Measurements from ENCODE around the gene CYP2W1.

The CYP2W1 gene

GRCh38 chr7:945556-946255, 37.3 kb upstream of the CYP2W1 start:
- Histone ChIP-seq H2AK5ac (ENCODE audit: low read length) (peak overlapping the region; percentile 85), H3K18ac (ENCODE audit: low read length) (peak overlapping the region; percentile 36), H2AFZ (ENCODE audit: insufficient read depth, low read length, poor library complexity) (peak overlapping the region; percentile 14), H4K8ac (ENCODE audit: low read depth, low read length) (peak overlapping the region; percentile 49), H3K4ac (ENCODE audit: low read depth, low read length) (no peak overlapping the region), H3K27me3 (ENCODE audit: insufficient read depth, low read length) (no peaks in the 10 kb centered on the region), H3K4me1 (ENCODE audit: control insufficient read depth in 1 of 2, insufficient read depth in 2 of 2, low read length in 2 of 2) (peaks cover 13% of the 10 kb centered on the region in 2 experiments), H3K9me3 (ENCODE audit: insufficient read depth, low read depth, low read length) (peaks cover 3% of the 10 kb centered on the region), H3K23ac (ENCODE audit: low read length) (no peak overlapping the region), H3K4me3 (ENCODE audit: low read depth, low read length) (no peak overlapping the region), H3K14ac (ENCODE audit: low read length) (peak overlapping the region; percentile 64), H4K91ac (ENCODE audit: low read depth, low read length) (peak overlapping the region; percentile 81), H2BK5ac (ENCODE audit: low read depth, low read length, poor library complexity) (no peak overlapping the region), H4K12ac (ENCODE audit: low read depth, low read length) (no peak overlapping the region), H3K9ac (ENCODE audit: low read length) (peak overlapping the region; percentile 5), H3K36me3 (ENCODE audit: control insufficient read depth in 1 of 2, insufficient read depth in 2 of 2, low read length in 2 of 2) (no peaks in the 10 kb centered on the region), H3K79me2 (ENCODE audit: control insufficient read depth, insufficient read depth, low read length, poor library complexity) (peaks cover 3% of the 10 kb centered on the region), H3K79me1 (ENCODE audit: low read length) (peaks cover 11% of the 10 kb centered on the region), H3K4me2 (ENCODE audit: low read length) (peak overlapping the region; percentile 17), H3K27ac (ENCODE audit: low read depth, low read length) (no peak overlapping the region), H2BK120ac (ENCODE audit: insufficient read depth, low read length, poor library complexity) (peak overlapping the region; percentile 56), H2BK12ac (ENCODE audit: low read length) (peak overlapping the region; percentile 77)
- peak; percentile 83 to 85 for DNase-seq
- WGBS (ENCODE audit: extremely low coverage, insufficient coverage, insufficient read length): no CpG with 5 or more reads among the region's 30 CpGs

DNA sequence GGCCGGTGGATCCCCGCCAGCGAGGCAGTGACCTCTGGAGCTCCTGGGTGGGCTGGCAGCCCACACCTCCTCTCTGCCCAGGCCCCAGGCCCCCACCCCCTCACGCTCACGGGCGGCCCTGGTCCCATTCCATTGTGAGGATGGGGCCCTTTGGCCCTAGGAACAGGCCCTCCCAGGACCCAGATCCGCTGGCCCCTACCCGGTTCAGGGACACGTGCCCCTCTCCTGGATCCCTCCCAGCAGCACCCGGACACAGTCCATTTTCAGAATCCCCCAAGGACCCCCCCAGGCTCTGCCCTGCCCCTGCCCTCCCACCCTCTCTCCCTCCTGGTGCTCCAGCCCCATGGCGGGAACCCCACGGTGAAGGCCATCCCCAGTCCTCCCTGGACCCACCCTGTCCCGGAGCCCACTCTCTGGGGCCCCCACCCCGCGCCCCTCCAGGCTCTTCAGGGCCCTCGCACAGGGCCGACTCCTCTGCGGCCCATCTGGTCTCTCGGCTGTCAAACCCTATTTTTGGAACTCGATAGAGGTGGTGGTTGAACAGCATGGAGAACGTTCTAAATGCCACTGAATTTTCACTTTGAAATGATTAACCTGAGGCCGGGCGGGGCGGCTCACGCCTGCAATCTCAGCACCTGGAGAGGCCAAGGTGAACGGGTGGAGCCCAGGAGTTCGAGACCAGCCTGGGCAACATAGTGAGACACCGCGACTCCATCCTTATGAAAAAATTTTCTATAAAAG, 36.6 kb upstream of the CYP2W1 start:
- H3K4me1 ChIP-seq (ENCODE audit: control insufficient read depth in 1 of 2, insufficient read depth in 2 of 2, low read length in 2 of 2): peaks cover 13% of the 10 kb centered on the region in 2 experiments
- peak overlapping the region; percentile 30 for H3K14ac ChIP-seq (ENCODE audit: low read length)
- no peak overlapping the region for H3K4me2 ChIP-seq (ENCODE audit: low read length)
- H3K27me3 ChIP-seq (ENCODE audit: insufficient read depth, low read length): no peaks in the 10 kb centered on the region
- peak overlapping the region; percentile 46 for H2BK12ac ChIP-seq (ENCODE audit: low read length)
- no peaks in the 10 kb centered on the region for H3K36me3 ChIP-seq (ENCODE audit: control insufficient read depth in 1 of 2, insufficient read depth in 2 of 2, low read length in 2 of 2)
- H4K91ac ChIP-seq (ENCODE audit: low read depth, low read length): peak overlapping the region; percentile 33
- peak overlapping the region; percentile 14 for H2AFZ ChIP-seq (ENCODE audit: insufficient read depth, low read length, poor library complexity)
- WGBS (ENCODE audit: extremely low coverage, insufficient coverage, insufficient read length): no CpG with 5 or more reads among the region's 29 CpGs
- peak overlapping the region; percentile 56 for H2BK120ac ChIP-seq (ENCODE audit: insufficient read depth, low read length, poor library complexity)
- H3K27ac ChIP-seq (ENCODE audit: low read depth, low read length): no peak overlapping the region
- H3K4ac ChIP-seq (ENCODE audit: low read depth, low read length): no peak overlapping the region
- peaks cover 3% of the 10 kb centered on the region for H3K9me3 ChIP-seq (ENCODE audit: insufficient read depth, low read depth, low read length)
- no peak overlapping the region for H3K23ac ChIP-seq (ENCODE audit: low read length)
- no peak overlapping the region for H3K18ac ChIP-seq (ENCODE audit: low read length)
- peaks cover 11% of the 10 kb centered on the region for H3K79me1 ChIP-seq (ENCODE audit: low read length)
- no peak for DNase-seq
- no peak overlapping the region for H4K8ac ChIP-seq (ENCODE audit: low read depth, low read length)
- no peak overlapping the region for H2AK5ac ChIP-seq (ENCODE audit: low read length)
- H4K12ac ChIP-seq (ENCODE audit: low read depth, low read length): no peak overlapping the region
- peaks cover 3% of the 10 kb centered on the region for H3K79me2 ChIP-seq (ENCODE audit: control insufficient read depth, insufficient read depth, low read length, poor library complexity)
- no peak overlapping the region for H2BK5ac ChIP-seq (ENCODE audit: low read depth, low read length, poor library complexity)
- no peak overlapping the region for H3K4me3 ChIP-seq (ENCODE audit: low read depth, low read length)
- H3K9ac ChIP-seq (ENCODE audit: low read length): no peak overlapping the region

GRCh38 chr7:947391-948210, 35.4 kb upstream of the CYP2W1 start:
- Histone ChIP-seq H2BK12ac (ENCODE audit: low read length) (no peak overlapping the region), H3K79me1 (ENCODE audit: low read length) (peaks cover 11% of the 10 kb centered on the region), H3K4me2 (ENCODE audit: low read length) (no peak overlapping the region), H3K9ac (ENCODE audit: low read length) (no peak overlapping the region), H4K8ac (ENCODE audit: low read depth, low read length) (no peak overlapping the region), H3K36me3 (ENCODE audit: control insufficient read depth in 1 of 2, insufficient read depth in 2 of 2, low read length in 2 of 2) (no peaks in the 10 kb centered on the region), H3K9me3 (ENCODE audit: insufficient read depth, low read depth, low read length) (peaks cover 3% of the 10 kb centered on the region), H3K14ac (ENCODE audit: low read length) (no peak overlapping the region), H4K12ac (ENCODE audit: low read depth, low read length) (no peak overlapping the region), H3K27me3 (ENCODE audit: insufficient read depth, low read length) (no peaks in the 10 kb centered on the region), H3K23ac (ENCODE audit: low read length) (no peak overlapping the region), H2BK120ac (ENCODE audit: insufficient read depth, low read length, poor library complexity) (no peak overlapping the region), H3K4me3 (ENCODE audit: low read depth, low read length) (no peak overlapping the region), H2AFZ (ENCODE audit: insufficient read depth, low read length, poor library complexity) (no peak overlapping the region), H3K27ac (ENCODE audit: low read depth, low read length) (no peak overlapping the region), H3K18ac (ENCODE audit: low read length) (no peak overlapping the region), H4K91ac (ENCODE audit: low read depth, low read length) (no peak overlapping the region), H2AK5ac (ENCODE audit: low read length) (peak overlapping the region; percentile 20), H3K4ac (ENCODE audit: low read depth, low read length) (no peak overlapping the region), H3K4me1 (ENCODE audit: control insufficient read depth in 1 of 2, insufficient read depth in 2 of 2, low read length in 2 of 2) (peaks cover 13% of the 10 kb centered on the region in 2 experiments), H2BK5ac (ENCODE audit: low read depth, low read length, poor library complexity) (no peak overlapping the region), H3K79me2 (ENCODE audit: control insufficient read depth, insufficient read depth, low read length, poor library complexity) (peaks cover 3% of the 10 kb centered on the region)
- no peak for DNase-seq
- WGBS (ENCODE audit: extremely low coverage, insufficient coverage, insufficient read length): no CpG with 5 or more reads among the region's 37 CpGs
